ENCODE measurements around the gene KLF3. TPM values are rescaled to one million over a fixed set of nuclear protein-coding genes. Genes with fewer than 3 reads are reported as not detected.
"Not testable (repeated sequence)": the region's sequence is repeated elsewhere in the genome, so short reads cannot be mapped to it uniquely, and the experiment has no call there.

KLF3 gene
- total and polyA plus RNA-seq, 4 donors: 14.7 to 53.6 (median 39.2) TPM

DNA sequence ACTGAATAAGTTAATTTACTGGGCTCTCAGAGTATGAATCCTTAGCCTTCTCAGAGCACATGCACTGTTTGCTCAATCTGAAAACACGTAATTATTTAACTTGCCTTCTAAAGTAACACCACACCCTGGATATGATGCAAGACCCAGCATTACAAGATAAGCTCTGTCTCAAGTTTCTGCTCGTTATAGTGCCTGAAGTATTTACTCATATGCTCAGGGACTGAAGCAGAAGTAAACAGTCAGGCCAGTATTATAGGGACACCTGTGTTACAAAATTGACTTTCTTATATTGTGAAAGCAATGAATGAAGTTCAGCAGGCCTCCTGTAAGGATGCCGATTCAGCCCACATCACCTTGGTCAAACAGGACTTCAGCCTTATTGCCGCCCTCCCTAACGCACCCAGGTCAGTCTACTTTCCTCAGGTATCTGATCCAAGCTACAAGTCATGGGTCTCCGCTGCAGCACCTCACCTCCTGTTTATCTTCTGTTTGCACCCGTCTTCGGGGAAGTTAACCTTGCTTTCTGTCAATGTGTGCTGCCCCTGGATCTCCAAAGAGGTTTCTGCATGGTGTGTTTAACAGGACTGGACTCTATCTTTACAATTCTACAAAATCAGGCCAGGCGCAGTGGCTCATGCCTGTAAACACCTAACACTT lies 42.8 kb upstream of the KLF3 start:
- no peak overlapping the region for H3K4me3 ChIP-seq
- H3K9ac ChIP-seq (ENCODE audit: insufficient read depth in 1 of 2, low read length in 2 of 2): no peak overlapping the region
- WGBS, 2 donors: 55 to 57% methylated on average over 9 of the region's 9 CpGs
- peaks cover 0 to 13% (median 5%) of the 10 kb centered on the region in 5 donors for H3K4me1 ChIP-seq (ENCODE audit: control insufficient read depth in 5 of 5, insufficient read depth in 5 of 5, low read length in 5 of 5)
- peak overlapping the region in 1 of 2 donors; percentile 15 for H3K27ac ChIP-seq (ENCODE audit: low read depth in 1 of 2, low read length in 1 of 2)
- H3K36me3 ChIP-seq (ENCODE audit: control insufficient read depth in 4 of 4, insufficient read depth in 4 of 4, low read length in 4 of 4): no peaks in the 10 kb centered on the region
- H3K27me3 ChIP-seq (ENCODE audit: control insufficient read depth in 3 of 3, insufficient read depth in 3 of 3, low read length in 2 of 3): no peaks in the 10 kb centered on the region
- peak; percentile 84 for ATAC-seq (ENCODE audit: insufficient read depth, low FRiP score)
- no peak for TF ChIP-seq CTCF (IDR thresholded peaks at IDR 0.05; ENCODE audit: control extremely low read depth, extremely low read depth)
- peak in 2 of 3 donors; percentile 74 to 90 for DNase-seq
- H3K9me3 ChIP-seq (ENCODE audit: control insufficient read depth in 4 of 4, insufficient read depth in 3 of 4, low read length in 3 of 4): no peaks in the 10 kb centered on the region

DNA sequence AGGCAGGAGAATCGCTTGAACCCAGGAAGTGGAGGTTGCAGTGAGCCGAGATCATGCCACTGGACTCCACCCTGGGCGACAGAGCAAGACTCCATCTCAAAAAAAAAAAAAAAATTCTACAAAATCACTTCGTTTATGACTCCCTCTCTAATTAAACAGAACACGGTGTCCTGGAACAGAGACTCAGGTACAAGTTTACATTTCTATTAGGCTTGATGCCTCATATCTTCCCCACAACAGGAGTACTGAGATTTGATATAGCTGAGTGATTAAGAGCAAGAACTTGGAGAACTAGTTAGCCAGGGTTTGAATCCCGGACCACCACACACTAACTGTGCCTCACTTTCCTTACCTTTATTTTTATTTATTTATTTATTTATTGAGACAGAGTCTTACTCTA lies 42.2 kb upstream of the KLF3 start:
- TF ChIP-seq CTCF (IDR thresholded peaks at IDR 0.05; ENCODE audit: control extremely low read depth, extremely low read depth): no peak
- WGBS, 2 donors: 76 to 89% methylated on average over 6 of the region's 6 CpGs
- no peak for DNase-seq
- H3K9ac ChIP-seq (ENCODE audit: insufficient read depth in 1 of 2, low read length in 2 of 2): no peak overlapping the region
- no peak for ATAC-seq (ENCODE audit: insufficient read depth, low FRiP score)
- no peaks in the 10 kb centered on the region for H3K9me3 ChIP-seq (ENCODE audit: control insufficient read depth in 4 of 4, insufficient read depth in 3 of 4, low read length in 3 of 4)
- H3K27ac ChIP-seq (ENCODE audit: low read depth in 1 of 2, low read length in 1 of 2): peak overlapping the region in 1 of 2 donors; percentile 15
- H3K27me3 ChIP-seq (ENCODE audit: control insufficient read depth in 3 of 3, insufficient read depth in 3 of 3, low read length in 2 of 3): no peaks in the 10 kb centered on the region
- H3K4me3 ChIP-seq: no peak overlapping the region
- no peaks in the 10 kb centered on the region for H3K36me3 ChIP-seq (ENCODE audit: control insufficient read depth in 4 of 4, insufficient read depth in 4 of 4, low read length in 4 of 4)
- H3K4me1 ChIP-seq (ENCODE audit: control insufficient read depth in 5 of 5, insufficient read depth in 5 of 5, low read length in 5 of 5): peaks cover 0 to 13% (median 5%) of the 10 kb centered on the region in 5 donors

DNA sequence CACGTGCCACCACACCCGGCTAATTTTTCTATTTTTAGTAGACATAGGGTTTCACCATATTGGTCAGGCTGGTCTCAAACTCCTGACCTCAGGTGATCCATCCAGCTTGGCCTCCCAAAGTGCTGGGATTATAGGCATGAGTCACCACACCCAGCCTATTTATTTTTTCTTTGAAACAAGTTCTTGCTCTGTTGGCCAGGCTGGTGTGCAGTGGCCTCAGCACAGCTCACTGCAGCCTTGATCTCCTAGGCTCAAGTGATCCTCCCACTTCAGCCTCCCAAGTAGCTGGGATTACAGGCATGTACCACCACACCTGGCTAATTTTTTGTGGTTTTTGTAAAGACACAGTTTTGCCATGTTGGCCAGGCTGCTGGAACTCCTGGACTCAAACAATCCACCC lies 41.7 kb upstream of the KLF3 start:
- not testable (repeated sequence) for ATAC-seq (ENCODE audit: insufficient read depth, low FRiP score); H3K27ac ChIP-seq (ENCODE audit: low read depth in 1 of 2, low read length in 1 of 2); H3K9ac ChIP-seq (ENCODE audit: insufficient read depth in 1 of 2, low read length in 2 of 2); H3K9me3 ChIP-seq (ENCODE audit: control insufficient read depth in 4 of 4, insufficient read depth in 3 of 4, low read length in 3 of 4); H3K27me3 ChIP-seq (ENCODE audit: control insufficient read depth in 3 of 3, insufficient read depth in 3 of 3, low read length in 2 of 3); H3K4me3 ChIP-seq; DNase-seq; H3K36me3 ChIP-seq (ENCODE audit: control insufficient read depth in 4 of 4, insufficient read depth in 4 of 4, low read length in 4 of 4)
- WGBS, 2 donors: 51 to 63% methylated on average over 2 of the region's 2 CpGs
- H3K4me1 ChIP-seq (ENCODE audit: control insufficient read depth in 5 of 5, insufficient read depth in 5 of 5, low read length in 5 of 5): peaks cover 0 to 13% (median 5%) of the 10 kb centered on the region in 5 donors

DNA sequence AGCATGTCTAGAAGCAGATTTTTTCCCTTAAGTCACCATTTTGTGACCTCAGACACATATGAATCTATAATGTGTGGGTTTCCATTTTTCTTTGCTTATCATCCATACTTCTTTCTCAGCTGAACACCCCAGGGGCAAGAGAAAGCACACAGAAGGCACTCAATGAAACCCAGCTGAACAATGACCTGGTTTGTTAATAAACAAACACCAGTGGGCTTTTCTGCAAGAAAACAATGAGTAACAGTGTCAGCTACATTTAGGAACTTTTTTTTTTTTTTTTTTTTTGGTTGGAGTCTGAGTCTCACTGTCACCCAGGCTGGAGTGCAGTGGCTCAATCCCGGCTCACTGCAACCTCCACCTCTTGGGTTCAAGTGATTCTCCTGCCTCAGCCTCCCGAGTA lies 40.7 kb upstream of the KLF3 start:
- WGBS, 2 donors: 72 to 92% methylated on average over 2 of the region's 2 CpGs
- Histone ChIP-seq H3K4me3 (no peak overlapping the region), H3K27me3 (ENCODE audit: control insufficient read depth in 3 of 3, insufficient read depth in 3 of 3, low read length in 2 of 3) (no peaks in the 10 kb centered on the region), H3K27ac (ENCODE audit: low read depth in 1 of 2, low read length in 1 of 2) (no peak overlapping the region), H3K4me1 (ENCODE audit: control insufficient read depth in 5 of 5, insufficient read depth in 5 of 5, low read length in 5 of 5) (peaks cover 0 to 13% (median 5%) of the 10 kb centered on the region in 5 donors), H3K9ac (ENCODE audit: insufficient read depth in 1 of 2, low read length in 2 of 2) (no peak overlapping the region), H3K36me3 (ENCODE audit: control insufficient read depth in 4 of 4, insufficient read depth in 4 of 4, low read length in 4 of 4) (no peaks in the 10 kb centered on the region), H3K9me3 (ENCODE audit: control insufficient read depth in 4 of 4, insufficient read depth in 3 of 4, low read length in 3 of 4) (no peaks in the 10 kb centered on the region)
- no peak for TF ChIP-seq CTCF (IDR thresholded peaks at IDR 0.05; ENCODE audit: control extremely low read depth, extremely low read depth)
- ATAC-seq (ENCODE audit: insufficient read depth, low FRiP score) (no peak), DNase-seq (no peak)

All from lung (tissue), 12 donors.